Aorta (tissue), 5 donors: ENCODE results near the gene MPP4. TPM values are rescaled to one million over a fixed set of nuclear protein-coding genes. Genes with fewer than 3 reads are reported as not detected.
A peak's percentile ranks its signal among the peaks of the same experiment; 100 is the strongest.

ENCODE experiments used
- ATAC-seq: fragments of 200-7000 bp; cut with Tn5 transposase; one replicate; pipeline ENCODE4 v1.9.1; 2022; ENCODE audit warnings: moderate library complexity; ENCODE audit not compliant: low FRiP score
- DNase-seq, 2 donors: peaks; one replicate each; pipeline ENCODE4 v3.0.0-alpha.2; 2020
- H3K27ac ChIP-seq, 2 donors: one replicate each; pipeline ENCODE4 v1.5.1; 2013; ENCODE audit warnings: low read length in 2 of 2, mild to moderate bottlenecking in 2 of 2, moderate library complexity in 2 of 2, control low read depth in 1 of 2, inconsistent platforms in 1 of 2, low read depth in 1 of 2
- H3K27me3 ChIP-seq, 2 donors: one replicate each; pipeline ENCODE4 v1.6.1; 2013; ENCODE audit warnings: control low read depth in 1 of 2, low read length in 1 of 2, mild to moderate bottlenecking in 1 of 2, moderate library complexity in 1 of 2; ENCODE audit not compliant: insufficient read depth in 2 of 2, control insufficient read depth in 1 of 2
- H3K36me3 ChIP-seq, 2 donors: one replicate each; pipeline ENCODE4 v1.6.1; 2013; ENCODE audit warnings: control low read depth in 1 of 2, low read length in 1 of 2, mild to moderate bottlenecking in 1 of 2; ENCODE audit not compliant: insufficient read depth in 2 of 2, control insufficient read depth in 1 of 2
- H3K4me1 ChIP-seq, 2 donors: one replicate each; pipeline ENCODE4 v1.6.1; 2013; ENCODE audit warnings: low read length in 2 of 2, control low read depth in 1 of 2, mild to moderate bottlenecking in 1 of 2, moderate library complexity in 1 of 2; ENCODE audit not compliant: insufficient read depth in 2 of 2, control insufficient read depth in 1 of 2
- H3K4me3 ChIP-seq, 2 donors: one replicate each; pipeline ENCODE4 v1.5.1; 2013; ENCODE audit warnings: low read length in 2 of 2, control low read depth in 1 of 2, mild to moderate bottlenecking in 1 of 2
- H3K9me3 ChIP-seq: one replicate; pipeline ENCODE4 v1.6.1; 2013; ENCODE audit warnings: mild to moderate bottlenecking, low read length; ENCODE audit not compliant: control insufficient read depth
- WGBS, 2 donors: extraction: QIAGEN DNeasy Blood & Tissue Kit; methylation state at CpG; one replicate each; pipeline ENCODE4 v1.1.7; 2013; 5-methylcytosine and 5-hydroxymethylcytosine counted together
- intact Hi-C, 2 donors: fragments of 100-400 bp; cut with DNase I; formaldehyde crosslinking; loops; one replicate each; pipeline versions ENCODE4 v1.14.2 to v1.15.0; 2022
- polyA plus RNA-seq, 2 donors: library from polyadenylated mRNA; stranded (reverse); fragments of 200-250 nt; gene quantifications; one replicate each; pipeline ENCODE4 v1.2.3, GENCODE V29; 2013
- total RNA-seq, 2 donors: library from RNA; stranded (reverse); fragmentation: NEBNext Ultra II Directional; extraction: Animal tissue kit (Norgen Biotek cat#: 25700); gene quantifications; one replicate each; pipeline ENCODE4 v1.2.1, GENCODE V29; 2021
- donor health status: healthy with polysubstance abuse.
- donor health status: Bipolar disorder and iron deficiency.
- donor health status: DM: no; HTN: no; CAD: no.
- donor health status: DM: no; HTN: no; CAD: no.
- donor health status: DM: yes; HTN: yes; CAD: no.

The MPP4 gene
- total and polyA plus RNA-seq, 4 donors, result 0.30 to 1.0 TPM; not detected in 2

- DNase-seq (no peak), ATAC-seq (no peak)
- intact Hi-C loops, result no loop called here
- H3K36me3 ChIP-seq, result no peaks in the 10 kb centered on the region
- no peak overlapping the region for H3K4me3 ChIP-seq
- H3K9me3 ChIP-seq, result peaks cover 2% of the 10 kb centered on the region
- H3K27me3 ChIP-seq, result no peaks in the 10 kb centered on the region
- no peak overlapping the region for H3K27ac ChIP-seq
- 57 to 78% methylated on average over 3 of the region's 3 CpGs for WGBS, 2 donors
- H3K4me1 ChIP-seq, result no peaks in the 10 kb centered on the region
Observed at GRCh38 chr2:201668402-201668910, 30.0 kb downstream of the MPP4 start.

GRCh38 chr2:201664334-201664733 lies 34.1 kb downstream of the MPP4 start:
- Histone ChIP-seq H3K27ac (no peak overlapping the region), H3K4me3 (no peak overlapping the region), H3K27me3 (no peaks in the 10 kb centered on the region), H3K4me1 (no peaks in the 10 kb centered on the region), H3K36me3 (no peaks in the 10 kb centered on the region), H3K9me3 (peaks cover 2% of the 10 kb centered on the region)
- 73 to 76% methylated on average over 8 of the region's 8 CpGs for WGBS, 2 donors
- no peak for ATAC-seq
- DNase-seq, result no peak
- intact Hi-C loops, result no loop called here

- no peaks in the 10 kb centered on the region for H3K4me1 ChIP-seq
- no peak overlapping the region for H3K27ac ChIP-seq
- no peak overlapping the region for H3K4me3 ChIP-seq
- H3K9me3 ChIP-seq, result no peaks in the 10 kb centered on the region
- H3K27me3 ChIP-seq, result no peaks in the 10 kb centered on the region
- DNase-seq (no peak), ATAC-seq (no peak)
- intact Hi-C loops, result no loop called here
- H3K36me3 ChIP-seq, result no peaks in the 10 kb centered on the region
- 53 to 55% methylated on average over 5 of the region's 5 CpGs for WGBS, 2 donors
Observed at GRCh38 chr2:201661366-201661765, 37.1 kb downstream of the MPP4 start.

GRCh38 chr2:201660293-201660895 lies 38.0 kb downstream of the MPP4 start:
- Histone ChIP-seq H3K36me3 (no peaks in the 10 kb centered on the region), H3K4me3 (no peak overlapping the region), H3K9me3 (no peaks in the 10 kb centered on the region), H3K27ac (no peak overlapping the region), H3K27me3 (no peaks in the 10 kb centered on the region), H3K4me1 (no peaks in the 10 kb centered on the region)
- ATAC-seq (no peak), DNase-seq (no peak)
- 74% methylated on average over 5 of the region's 5 CpGs for WGBS, 2 donors
- intact Hi-C loops, result no loop called here

GRCh38 chr2:201656740-201657139 lies 41.7 kb downstream of the MPP4 start:
- H3K4me1 ChIP-seq, result no peaks in the 10 kb centered on the region
- no peak for ATAC-seq
- no peaks in the 10 kb centered on the region for H3K27me3 ChIP-seq
- no peak for DNase-seq
- intact Hi-C loops, result no loop called here
- H3K4me3 ChIP-seq, result no peak overlapping the region
- H3K27ac ChIP-seq, result no peak overlapping the region
- no peaks in the 10 kb centered on the region for H3K9me3 ChIP-seq
- 87 to 91% methylated on average over 5 of the region's 5 CpGs for WGBS, 2 donors
- no peaks in the 10 kb centered on the region for H3K36me3 ChIP-seq

- Histone ChIP-seq H3K9me3 (no peaks in the 10 kb centered on the region), H3K27me3 (no peaks in the 10 kb centered on the region), H3K4me3 (no peak overlapping the region), H3K27ac (no peak overlapping the region), H3K4me1 (no peaks in the 10 kb centered on the region), H3K36me3 (no peaks in the 10 kb centered on the region)
- no peak for ATAC-seq
- whole genome bisulfite sequencing, 2 donors, result 96 to 99% methylated on average over 11 of the region's 11 CpGs
- intact Hi-C loops, result no loop called here
- DNase-seq, result no peak
Observed at GRCh38 chr2:201656102-201656501, 42.3 kb downstream of the MPP4 start.

- intact Hi-C loops, result loop anchor here in 1 of 2 donors (5.0 kb wide), 1 partner anchor 43 kb away; the partner anchor contains the start of gene MPP4
- WGBS, 2 donors, result 33 to 43% methylated on average over 5 of the region's 5 CpGs
- Histone ChIP-seq H3K4me3 (no peak overlapping the region), H3K27ac (peak overlapping the region in 1 of 2 donors; percentile 51), H3K9me3 (no peaks in the 10 kb centered on the region), H3K27me3 (no peaks in the 10 kb centered on the region), H3K36me3 (no peaks in the 10 kb centered on the region), H3K4me1 (no peaks in the 10 kb centered on the region)
- ATAC-seq (no peak), DNase-seq (no peak)
Observed at GRCh38 chr2:201654616-201655384, 43.6 kb downstream of the MPP4 start.

- H3K4me1 ChIP-seq, result no peaks in the 10 kb centered on the region
- ATAC-seq (no peak), DNase-seq (no peak)
- H3K27ac ChIP-seq, result peak overlapping the region; percentile 95 to 96
- intact Hi-C loops, result loop anchor here in 1 of 2 donors (5.0 kb wide), 1 partner anchor 44 kb away; the partner anchor contains the start of gene MPP4
- H3K9me3 ChIP-seq, result no peaks in the 10 kb centered on the region
- no peak overlapping the region for H3K4me3 ChIP-seq
- no peaks in the 10 kb centered on the region for H3K36me3 ChIP-seq
- no peaks in the 10 kb centered on the region for H3K27me3 ChIP-seq
- 91% methylated on average over 6 of the region's 6 CpGs for WGBS, 2 donors
Observed at GRCh38 chr2:201653221-201653620, 45.2 kb downstream of the MPP4 start.

- H3K4me1 ChIP-seq, result no peaks in the 10 kb centered on the region
- intact Hi-C loops, result no loop called here
- DNase-seq, result no peak
- H3K27me3 ChIP-seq, result no peaks in the 10 kb centered on the region
- H3K27ac ChIP-seq, result no peak overlapping the region
- 92 to 96% methylated on average over 2 of the region's 2 CpGs for WGBS, 2 donors
- H3K9me3 ChIP-seq, result no peaks in the 10 kb centered on the region
- ATAC-seq, result no peak
- H3K36me3 ChIP-seq, result no peaks in the 10 kb centered on the region
- no peak overlapping the region for H3K4me3 ChIP-seq
Observed at GRCh38 chr2:201649442-201649841, 49.0 kb downstream of the MPP4 start.
